HEK293 (cell line): ENCODE measurements around the gene CDH22.

Experiments used
- CTCF ChIA-PET: fragments of 350-600 bp; formaldehyde crosslinking; extraction: SDS; loops from one replicate; lab custom pipeline; 2021; ENCODE audit warnings: antibody characterized with exemption; lab: Yijun Ruan, JAX
- POLR2A ChIA-PET: fragments of 300-600 bp; formaldehyde crosslinking; extraction: SDS; loops from one replicate; lab custom pipeline; 2020; ENCODE audit warnings: antibody characterized with exemption, inconsistent platforms; lab: Yijun Ruan, JAX
- H3K27ac ChIP-seq: fragments of 200-500 bp; sonication (Bioruptor generic); 2 replicates; pipeline ENCODE4 v1.5.1; 2014; ENCODE audit warnings: low read depth, low read length, control low read depth, inconsistent platforms; ENCODE audit errors: extremely low read depth
- H3K36me3 ChIP-seq, 2 experiments: fragments of 200-500 bp in 1 of 2; sonication (Bioruptor generic) in 1 of 2; 1 replicate in 1 of 2; 2 replicates in 1 of 2; pipeline ENCODE4 v1.5.1; 2014 to 2017; ENCODE audit warnings: inconsistent platforms in 2 of 2, low read length in 2 of 2; ENCODE audit not compliant: control insufficient read depth in 2 of 2, insufficient read depth in 1 of 2
- H3K4me1 ChIP-seq: fragments of 200-500 bp; sonication (Bioruptor generic); 2 replicates; pipeline ENCODE4 v1.5.1; 2014; ENCODE audit warnings: mild to moderate bottlenecking, low read length, inconsistent platforms; ENCODE audit not compliant: control insufficient read depth, insufficient read depth
- H3K4me3 ChIP-seq: 2 replicates; pipeline ENCODE4 v1.5.1; 2011; ENCODE audit warnings: low read depth, mild to moderate bottlenecking, control low read depth, low read length, moderate library complexity
- H3K9me3 ChIP-seq: fragments of 200-500 bp; sonication (Bioruptor generic); 2 replicates; pipeline ENCODE4 v1.5.1; 2014; ENCODE audit warnings: low read depth, low read length, inconsistent platforms; ENCODE audit not compliant: control insufficient read depth, insufficient read depth
- BCL11B ChIP-seq: fragments of 450-650 bp; formaldehyde crosslinking; IDR thresholded peaks from 2 replicates; pipeline ENCODE4 v1.5.1; 2016; ENCODE audit warnings: low read depth, missing biosample characterization, missing genetic modification characterization
- KLF9 ChIP-seq: fragments of 450-650 bp; formaldehyde crosslinking; IDR thresholded peaks from 2 replicates; pipeline ENCODE4 v1.5.1; 2016; ENCODE audit warnings: missing biosample characterization, missing genetic modification characterization, low read depth
- PRDM1 ChIP-seq: fragments of 450-650 bp; formaldehyde crosslinking; IDR thresholded peaks from 2 replicates; pipeline ENCODE4; 2016; ENCODE audit warnings: missing biosample characterization, missing genetic modification characterization
- YY2 ChIP-seq: fragments of 450-650 bp; formaldehyde crosslinking; IDR thresholded peaks from 2 replicates; pipeline ENCODE4 v1.5.1; 2016; ENCODE audit warnings: missing biosample characterization, missing genetic modification characterization
- ZBTB20 ChIP-seq: fragments of 450-650 bp; formaldehyde crosslinking; IDR thresholded peaks from 2 replicates; pipeline ENCODE4 v1.5.1; 2016; ENCODE audit warnings: missing biosample characterization, missing genetic modification characterization
- ZBTB8A ChIP-seq: fragments of 450-650 bp; formaldehyde crosslinking; IDR thresholded peaks from 2 replicates; pipeline ENCODE4 v1.5.1; 2016; ENCODE audit warnings: missing biosample characterization, missing genetic modification characterization
- ZFHX2 ChIP-seq: fragments of 450-650 bp; formaldehyde crosslinking; conservative IDR thresholded peaks from 2 replicates; pipeline ENCODE4 v1.5.1; 2016; ENCODE audit warnings: missing biosample characterization, missing genetic modification characterization
- ZIC2 ChIP-seq: fragments of 450-650 bp; formaldehyde crosslinking; IDR thresholded peaks from 2 replicates; pipeline ENCODE4 v1.5.1; 2016; ENCODE audit warnings: missing biosample characterization, missing genetic modification characterization
- ZNF114 ChIP-seq: fragments of 450-650 bp; formaldehyde crosslinking; IDR thresholded peaks from 2 replicates; pipeline ENCODE4 v1.5.0; 2017; ENCODE audit warnings: missing biosample characterization, missing genetic modification characterization
- ZNF157 ChIP-seq: fragments of 450-650 bp; formaldehyde crosslinking; IDR thresholded peaks from 2 replicates; pipeline ENCODE4 v1.5.1; 2016; ENCODE audit warnings: missing biosample characterization, missing genetic modification characterization
- ZNF184 ChIP-seq: fragments of 450-650 bp; IDR thresholded peaks from 2 replicates; pipeline ENCODE4 v1.5.1; 2018; ENCODE audit warnings: missing biosample characterization, mild to moderate bottlenecking, missing genetic modification characterization
- ZNF19 ChIP-seq: fragments of 450-650 bp; formaldehyde crosslinking; IDR thresholded peaks from 2 replicates; pipeline ENCODE4; 2016; ENCODE audit warnings: missing biosample characterization, missing genetic modification characterization, low read depth
- ZNF248 ChIP-seq: fragments of 450-650 bp; formaldehyde crosslinking; IDR thresholded peaks from 2 replicates; pipeline ENCODE4 v1.5.1; 2017; ENCODE audit warnings: missing biosample characterization, missing genetic modification characterization
- ZNF324 ChIP-seq: fragments of 450-650 bp; formaldehyde crosslinking; IDR thresholded peaks from 2 replicates; pipeline ENCODE4 v1.5.1; 2016; ENCODE audit warnings: missing biosample characterization, missing genetic modification characterization
- ZNF433 ChIP-seq: fragments of 450-650 bp; formaldehyde crosslinking; IDR thresholded peaks from 2 replicates; pipeline ENCODE4 v1.5.1; 2016; ENCODE audit warnings: missing biosample characterization, missing genetic modification characterization, low read depth
- ZNF48 ChIP-seq: fragments of 450-650 bp; formaldehyde crosslinking; IDR thresholded peaks from 2 replicates; pipeline ENCODE4 v1.5.1; 2016; ENCODE audit warnings: missing biosample characterization, missing genetic modification characterization
- ZNF544 ChIP-seq: fragments of 450-650 bp; formaldehyde crosslinking; IDR thresholded peaks from 2 replicates; pipeline ENCODE4 v1.5.0; 2017; ENCODE audit warnings: missing biosample characterization, missing genetic modification characterization
- ZNF776 ChIP-seq: fragments of 450-650 bp; formaldehyde crosslinking; IDR thresholded peaks from 2 replicates; pipeline ENCODE4 v1.5.0; 2017; ENCODE audit warnings: missing biosample characterization, missing genetic modification characterization, borderline replicate concordance
- ZNF837 ChIP-seq: fragments of 450-650 bp; formaldehyde crosslinking; IDR thresholded peaks from 2 replicates; pipeline ENCODE4 v1.5.1; 2016; ENCODE audit warnings: missing biosample characterization, missing genetic modification characterization
- ZSCAN23 ChIP-seq: fragments of 450-650 bp; formaldehyde crosslinking; IDR thresholded peaks from 2 replicates; pipeline ENCODE4 v1.5.1; 2016; ENCODE audit warnings: missing biosample characterization, missing genetic modification characterization
- TF ChIP-seq, protein P1 (sequence below): fragments of 450-650 bp; formaldehyde crosslinking; IDR thresholded peaks from 2 replicates; pipeline ENCODE4 v1.5.1; 2016; ENCODE audit warnings: missing biosample characterization, missing genetic modification characterization
- TF ChIP-seq, protein P2 (sequence below): fragments of 450-650 bp; formaldehyde crosslinking; IDR thresholded peaks from 2 replicates; pipeline ENCODE4 v1.5.1; 2016; ENCODE audit warnings: missing biosample characterization, missing genetic modification characterization
- TF ChIP-seq, protein P3 (sequence below): fragments of 450-650 bp; formaldehyde crosslinking; IDR thresholded peaks from 2 replicates; pipeline ENCODE4 v1.5.1; 2017; ENCODE audit warnings: missing biosample characterization, missing genetic modification characterization
- TF ChIP-seq, protein P4 (sequence below): fragments of 450-650 bp; formaldehyde crosslinking; IDR thresholded peaks from 2 replicates; pipeline ENCODE4 v1.5.0; 2017; ENCODE audit warnings: missing biosample characterization, missing genetic modification characterization, borderline replicate concordance

CDH22 gene

DNA sequence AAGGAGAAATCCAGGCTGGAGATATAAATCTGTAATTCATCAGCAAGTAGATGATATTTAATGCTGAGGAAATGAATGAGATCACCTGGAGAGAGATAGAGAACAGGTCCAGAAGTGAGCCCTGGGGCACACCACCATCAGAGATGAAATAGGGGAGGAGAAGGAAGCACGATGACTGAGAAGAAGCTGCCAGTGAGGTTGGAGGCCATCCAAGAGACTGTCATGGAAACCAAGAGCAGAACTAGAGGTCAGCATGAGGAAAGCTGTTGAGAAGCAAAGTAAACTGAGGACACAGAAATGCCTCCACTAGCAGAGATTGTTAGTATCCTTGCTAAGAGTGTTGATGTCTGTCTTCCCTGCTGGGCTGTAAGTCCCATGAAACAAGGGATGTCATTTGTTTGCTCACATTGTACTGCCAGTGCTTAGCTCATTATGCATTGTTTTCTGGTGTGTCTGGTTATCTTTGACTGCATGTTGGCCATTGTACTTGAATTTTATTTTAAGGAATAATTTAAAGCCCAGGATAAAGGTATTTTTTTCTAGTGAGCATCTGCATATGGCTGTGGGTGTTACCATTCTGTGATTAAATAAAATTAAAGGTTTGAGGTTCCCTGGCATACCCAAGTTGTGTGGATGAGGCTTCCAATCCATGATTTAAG lies 35.8 kb downstream of the CDH22 start:
- Histone ChIP-seq H3K36me3 (no peaks in the 10 kb centered on the region), H3K27ac (no peak overlapping the region), H3K4me3 (no peak overlapping the region), H3K4me1 (no peaks in the 10 kb centered on the region), H3K9me3 (no peaks in the 10 kb centered on the region)
- TF ChIP-seq YY2 (tag by site-specific recombination), result no peak
- TF ChIP-seq ZNF544 (tag by site-specific recombination), result no peak
- no peak for TF ChIP-seq KLF9 (tag by site-specific recombination)
- no peak for TF ChIP-seq BCL11B (tag by site-specific recombination)
- no peak for TF ChIP-seq ZNF184 (tag by site-specific recombination)
- no peak for TF ChIP-seq ZNF837 (tag by site-specific recombination)
- TF ChIP-seq, protein P1, sequence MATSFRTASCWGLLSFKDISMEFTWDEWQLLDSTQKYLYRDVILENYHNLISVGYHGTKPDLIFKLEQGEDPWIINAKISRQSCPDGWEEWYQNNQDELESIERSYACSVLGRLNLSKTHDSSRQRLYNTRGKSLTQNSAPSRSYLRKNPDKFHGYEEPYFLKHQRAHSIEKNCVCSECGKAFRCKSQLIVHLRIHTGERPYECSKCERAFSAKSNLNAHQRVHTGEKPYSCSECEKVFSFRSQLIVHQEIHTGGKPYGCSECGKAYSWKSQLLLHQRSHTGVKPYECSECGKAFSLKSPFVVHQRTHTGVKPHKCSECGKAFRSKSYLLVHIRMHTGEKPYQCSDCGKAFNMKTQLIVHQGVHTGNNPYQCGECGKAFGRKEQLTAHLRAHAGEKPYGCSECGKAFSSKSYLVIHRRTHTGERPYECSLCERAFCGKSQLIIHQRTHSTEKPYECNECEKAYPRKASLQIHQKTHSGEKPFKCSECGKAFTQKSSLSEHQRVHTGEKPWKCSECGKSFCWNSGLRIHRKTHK (tag by site-specific recombination), result peak; percentile 98
- TF ChIP-seq, protein P2, sequence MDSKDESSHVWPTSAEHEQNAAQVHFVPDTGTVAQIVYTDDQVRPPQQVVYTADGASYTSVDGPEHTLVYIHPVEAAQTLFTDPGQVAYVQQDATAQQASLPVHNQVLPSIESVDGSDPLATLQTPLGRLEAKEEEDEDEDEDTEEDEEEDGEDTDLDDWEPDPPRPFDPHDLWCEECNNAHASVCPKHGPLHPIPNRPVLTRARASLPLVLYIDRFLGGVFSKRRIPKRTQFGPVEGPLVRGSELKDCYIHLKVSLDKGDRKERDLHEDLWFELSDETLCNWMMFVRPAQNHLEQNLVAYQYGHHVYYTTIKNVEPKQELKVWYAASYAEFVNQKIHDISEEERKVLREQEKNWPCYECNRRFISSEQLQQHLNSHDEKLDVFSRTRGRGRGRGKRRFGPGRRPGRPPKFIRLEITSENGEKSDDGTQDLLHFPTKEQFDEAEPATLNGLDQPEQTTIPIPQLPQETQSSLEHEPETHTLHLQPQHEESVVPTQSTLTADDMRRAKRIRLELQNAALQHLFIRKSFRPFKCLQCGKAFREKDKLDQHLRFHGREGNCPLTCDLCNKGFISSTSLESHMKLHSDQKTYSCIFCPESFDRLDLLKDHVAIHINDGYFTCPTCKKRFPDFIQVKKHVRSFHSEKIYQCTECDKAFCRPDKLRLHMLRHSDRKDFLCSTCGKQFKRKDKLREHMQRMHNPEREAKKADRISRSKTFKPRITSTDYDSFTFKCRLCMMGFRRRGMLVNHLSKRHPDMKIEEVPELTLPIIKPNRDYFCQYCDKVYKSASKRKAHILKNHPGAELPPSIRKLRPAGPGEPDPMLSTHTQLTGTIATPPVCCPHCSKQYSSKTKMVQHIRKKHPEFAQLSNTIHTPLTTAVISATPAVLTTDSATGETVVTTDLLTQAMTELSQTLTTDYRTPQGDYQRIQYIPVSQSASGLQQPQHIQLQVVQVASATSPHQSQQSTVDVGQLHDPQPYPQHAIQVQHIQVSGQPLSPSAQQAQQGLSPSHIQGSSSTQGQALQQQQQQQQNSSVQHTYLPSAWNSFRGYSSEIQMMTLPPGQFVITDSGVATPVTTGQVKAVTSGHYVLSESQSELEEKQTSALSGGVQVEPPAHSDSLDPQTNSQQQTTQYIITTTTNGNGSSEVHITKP (tag by site-specific recombination), result peak; percentile 52; the same call in 1 of the 2 replicates
- no peak for TF ChIP-seq PRDM1 (tag by site-specific recombination)
- TF ChIP-seq ZNF114 (tag by site-specific recombination), result no peak
- TF ChIP-seq ZNF48, result no peak
- ChIA-PET CTCF (interaction anchor here (0.8 kb wide), 2 partner anchors 77 to 292 kb away, joined by 3 read pairs; no protein-coding TSS in a partner anchor), POLR2A (no interaction called here)

DNA sequence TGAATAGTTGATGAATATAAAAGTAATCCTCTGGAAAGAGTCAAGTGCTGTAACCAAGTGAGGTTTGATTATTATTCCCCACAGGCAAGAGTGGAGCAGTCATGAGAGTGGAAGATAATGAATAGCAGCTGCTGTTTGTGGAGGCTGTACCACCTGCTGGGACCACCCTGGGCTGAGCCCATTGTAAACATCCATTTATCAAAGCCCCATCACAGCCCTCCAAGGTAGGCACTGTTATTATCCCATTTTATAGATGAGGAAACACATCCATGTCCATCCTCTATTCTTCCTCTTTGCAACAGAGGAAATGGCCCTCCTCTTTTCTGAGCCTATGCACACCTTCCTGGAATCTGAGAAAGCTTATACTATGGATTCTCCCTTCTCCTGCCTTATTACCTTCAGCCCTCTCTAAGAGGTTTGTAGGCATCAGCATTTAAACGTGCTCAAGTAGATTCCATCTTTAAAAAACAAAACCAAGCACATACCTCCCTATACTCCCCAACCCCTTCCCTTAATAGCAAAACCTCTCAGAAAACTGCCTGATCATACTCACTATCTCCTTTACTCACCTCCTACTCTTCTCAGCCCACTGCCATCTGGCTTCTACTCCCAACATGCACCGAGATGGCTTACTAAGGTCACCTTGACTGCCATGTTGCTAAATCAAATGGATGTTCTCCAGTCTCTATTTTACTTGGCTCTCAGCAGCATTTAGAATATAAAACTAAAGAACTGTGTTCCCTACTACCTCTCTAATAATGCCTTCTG lies 37.1 kb downstream of the CDH22 start:
- H3K4me3 ChIP-seq, result no peak overlapping the region
- no peaks in the 10 kb centered on the region for H3K9me3 ChIP-seq
- ChIA-PET POLR2A (no interaction called here), CTCF (interaction anchor here (1.1 kb wide), 1 partner anchor 16 kb away, joined by 3 read pairs; no protein-coding TSS in a partner anchor)
- no peaks in the 10 kb centered on the region for H3K4me1 ChIP-seq
- H3K27ac ChIP-seq, result no peak overlapping the region
- no peaks in the 10 kb centered on the region for H3K36me3 ChIP-seq
- no peak for TF ChIP-seq ZNF19 (tag by site-specific recombination)
- TF ChIP-seq, protein P3, sequence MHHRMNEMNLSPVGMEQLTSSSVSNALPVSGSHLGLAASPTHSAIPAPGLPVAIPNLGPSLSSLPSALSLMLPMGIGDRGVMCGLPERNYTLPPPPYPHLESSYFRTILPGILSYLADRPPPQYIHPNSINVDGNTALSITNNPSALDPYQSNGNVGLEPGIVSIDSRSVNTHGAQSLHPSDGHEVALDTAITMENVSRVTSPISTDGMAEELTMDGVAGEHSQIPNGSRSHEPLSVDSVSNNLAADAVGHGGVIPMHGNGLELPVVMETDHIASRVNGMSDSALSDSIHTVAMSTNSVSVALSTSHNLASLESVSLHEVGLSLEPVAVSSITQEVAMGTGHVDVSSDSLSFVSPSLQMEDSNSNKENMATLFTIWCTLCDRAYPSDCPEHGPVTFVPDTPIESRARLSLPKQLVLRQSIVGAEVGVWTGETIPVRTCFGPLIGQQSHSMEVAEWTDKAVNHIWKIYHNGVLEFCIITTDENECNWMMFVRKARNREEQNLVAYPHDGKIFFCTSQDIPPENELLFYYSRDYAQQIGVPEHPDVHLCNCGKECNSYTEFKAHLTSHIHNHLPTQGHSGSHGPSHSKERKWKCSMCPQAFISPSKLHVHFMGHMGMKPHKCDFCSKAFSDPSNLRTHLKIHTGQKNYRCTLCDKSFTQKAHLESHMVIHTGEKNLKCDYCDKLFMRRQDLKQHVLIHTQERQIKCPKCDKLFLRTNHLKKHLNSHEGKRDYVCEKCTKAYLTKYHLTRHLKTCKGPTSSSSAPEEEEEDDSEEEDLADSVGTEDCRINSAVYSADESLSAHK (tag by site-specific recombination), result no peak
- peak; percentile 63 for TF ChIP-seq ZIC2 (tag by site-specific recombination)
- TF ChIP-seq, protein P4, sequence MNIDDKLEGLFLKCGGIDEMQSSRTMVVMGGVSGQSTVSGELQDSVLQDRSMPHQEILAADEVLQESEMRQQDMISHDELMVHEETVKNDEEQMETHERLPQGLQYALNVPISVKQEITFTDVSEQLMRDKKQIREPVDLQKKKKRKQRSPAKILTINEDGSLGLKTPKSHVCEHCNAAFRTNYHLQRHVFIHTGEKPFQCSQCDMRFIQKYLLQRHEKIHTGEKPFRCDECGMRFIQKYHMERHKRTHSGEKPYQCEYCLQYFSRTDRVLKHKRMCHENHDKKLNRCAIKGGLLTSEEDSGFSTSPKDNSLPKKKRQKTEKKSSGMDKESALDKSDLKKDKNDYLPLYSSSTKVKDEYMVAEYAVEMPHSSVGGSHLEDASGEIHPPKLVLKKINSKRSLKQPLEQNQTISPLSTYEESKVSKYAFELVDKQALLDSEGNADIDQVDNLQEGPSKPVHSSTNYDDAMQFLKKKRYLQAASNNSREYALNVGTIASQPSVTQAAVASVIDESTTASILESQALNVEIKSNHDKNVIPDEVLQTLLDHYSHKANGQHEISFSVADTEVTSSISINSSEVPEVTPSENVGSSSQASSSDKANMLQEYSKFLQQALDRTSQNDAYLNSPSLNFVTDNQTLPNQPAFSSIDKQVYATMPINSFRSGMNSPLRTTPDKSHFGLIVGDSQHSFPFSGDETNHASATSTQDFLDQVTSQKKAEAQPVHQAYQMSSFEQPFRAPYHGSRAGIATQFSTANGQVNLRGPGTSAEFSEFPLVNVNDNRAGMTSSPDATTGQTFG (tag by site-specific recombination), result no peak
- no peak for TF ChIP-seq ZNF157
- no peak for TF ChIP-seq ZNF248 (tag by site-specific recombination)
- no peak for TF ChIP-seq ZSCAN23 (tag by site-specific recombination)
- TF ChIP-seq ZFHX2 (tag by site-specific recombination), result peak; percentile 54; the same call in 1 of the 2 replicates
- TF ChIP-seq ZNF114 (tag by site-specific recombination), result no peak
- no peak for TF ChIP-seq ZNF324 (tag by site-specific recombination)
- no peak for TF ChIP-seq ZNF776 (tag by site-specific recombination)
- TF ChIP-seq ZBTB8A, result peak; percentile 76
- TF ChIP-seq ZBTB20 (tag by site-specific recombination), result no peak
- TF ChIP-seq ZNF433, result no peak
